IMR-90 (cell line): Measurements from ENCODE around the gene SLC25A15. TPM values are rescaled to one million over a fixed set of nuclear protein-coding genes. Genes with fewer than 3 reads are reported as not detected.

ENCODE experiments used
- ATAC-seq: fragments of 200-7000 bp; cut with Tn5 transposase; 2 replicates; pipeline ENCODE4 v1.9.1; 2020; ENCODE audit warnings: low read depth, mild to moderate bottlenecking, moderate library complexity
- BruUV-seq: library from RNA; stranded (reverse); fragments of 400-500 nt; replicated peaks from 2 replicates; lab custom pipeline; 2021; lab: Mats Ljungman, UMichigan
- CTCF ChIA-PET: fragments of 300-600 bp; formaldehyde crosslinking; extraction: SDS; loops from one replicate; lab custom pipeline; 2021; ENCODE audit warnings: antibody characterized with exemption; lab: Yijun Ruan, JAX
- POLR2A ChIA-PET: fragments of 300-600 bp; sonication (Branson Sonifier 250); formaldehyde crosslinking; loops from one replicate; lab custom pipeline; 2022; ENCODE audit warnings: antibody characterized with exemption; ENCODE audit not compliant: unreplicated experiment; lab: Charles Lee
- DNase-seq: peaks from one replicate; pipeline ENCODE4 v3.0.0; 2013
- H2AFZ ChIP-seq: replicated peaks from 2 replicates; pipeline ENCODE3; 2013; ENCODE audit warnings: low read length, mild to moderate bottlenecking; ENCODE audit not compliant: poor library complexity
- H2AK5ac ChIP-seq: 2 replicates; pipeline ENCODE4 v1.6.1; 2013; ENCODE audit warnings: low read depth, low read length, inconsistent platforms
- H2AK9ac ChIP-seq: replicated peaks from 2 replicates; pipeline ENCODE3; 2013; ENCODE audit warnings: mild to moderate bottlenecking, low read depth, low read length, moderate library complexity; ENCODE audit not compliant: poor library complexity
- H2BK120ac ChIP-seq: 2 replicates; pipeline ENCODE4 v1.6.1; 2013; ENCODE audit warnings: low read depth, low read length, inconsistent platforms
- H2BK15ac ChIP-seq: 3 replicates; pipeline ENCODE4 v1.6.1; 2013; ENCODE audit warnings: low read depth, low read length, inconsistent platforms
- H2BK20ac ChIP-seq: 2 replicates; pipeline ENCODE4 v1.6.1; 2013; ENCODE audit warnings: low read depth, mild to moderate bottlenecking, inconsistent platforms, low read length, moderate library complexity
- H2BK5ac ChIP-seq: 2 replicates; pipeline ENCODE4 v1.6.1; 2013; ENCODE audit warnings: mild to moderate bottlenecking, low read depth, low read length, inconsistent platforms; ENCODE audit not compliant: poor library complexity, severe bottlenecking
- H3K14ac ChIP-seq: replicated peaks from 2 replicates; pipeline ENCODE4 v1.6.1; 2013; ENCODE audit warnings: low read depth, low read length, inconsistent platforms
- H3K18ac ChIP-seq: 2 replicates; pipeline ENCODE4 v1.6.1; 2013; ENCODE audit warnings: low read depth, low read length, control low read depth
- H3K23ac ChIP-seq: 2 replicates; pipeline ENCODE4 v1.6.1; 2013; ENCODE audit warnings: low read depth, low read length, inconsistent platforms
- H3K27ac ChIP-seq: 2 replicates; pipeline ENCODE4 v1.5.1; 2013; ENCODE audit warnings: mild to moderate bottlenecking, control low read depth, low read length; ENCODE audit not compliant: insufficient read depth
- H3K27me3 ChIP-seq: 2 replicates; pipeline ENCODE4 v1.6.1; 2013; ENCODE audit warnings: low read length; ENCODE audit not compliant: control insufficient read depth, insufficient read depth
- H3K36me3 ChIP-seq: 2 replicates; pipeline ENCODE4 v1.6.1; 2013; ENCODE audit warnings: low read length, mixed read lengths; ENCODE audit not compliant: control insufficient read depth, insufficient read depth
- H3K4ac ChIP-seq: 2 replicates; pipeline ENCODE4 v1.6.1; 2013; ENCODE audit warnings: low read depth, low read length, inconsistent platforms
- H3K4me1 ChIP-seq: 2 replicates; pipeline ENCODE4 v1.6.1; 2013; ENCODE audit warnings: low read length, mixed read lengths; ENCODE audit not compliant: control insufficient read depth, insufficient read depth
- H3K4me2 ChIP-seq: 2 replicates; pipeline ENCODE4 v1.6.1; 2013; ENCODE audit warnings: low read depth, mild to moderate bottlenecking, control low read depth, low read length, moderate library complexity
- H3K4me3 ChIP-seq: 2 replicates; pipeline ENCODE4 v1.5.1; 2013; ENCODE audit warnings: low read depth, mild to moderate bottlenecking, control low read depth, low read length, moderate library complexity; ENCODE audit not compliant: insufficient read depth
- H3K56ac ChIP-seq: 2 replicates; pipeline ENCODE4 v1.6.1; 2013; ENCODE audit warnings: low read length, inconsistent platforms; ENCODE audit not compliant: insufficient read depth; ENCODE audit errors: extremely low read depth
- H3K79me1 ChIP-seq, 2 experiments: 2 replicates each; pipeline ENCODE4 v1.6.1; 2013; ENCODE audit warnings: low read length in 2 of 2, inconsistent platforms in 1 of 2, low read depth in 1 of 2
- H3K9ac ChIP-seq: 2 replicates; pipeline ENCODE4 v1.6.1; 2013; ENCODE audit warnings: low read depth, low read length, control low read depth
- H3K9me1 ChIP-seq: 2 replicates; pipeline ENCODE4 v1.6.1; 2013; ENCODE audit warnings: low read length, inconsistent platforms; ENCODE audit not compliant: insufficient read depth
- H3K9me3 ChIP-seq: 2 replicates; pipeline ENCODE4 v1.6.1; 2013; ENCODE audit warnings: low read length; ENCODE audit not compliant: control insufficient read depth, insufficient read depth
- H4K20me1 ChIP-seq: 2 replicates; pipeline ENCODE4 v1.6.1; 2013; ENCODE audit warnings: low read length, inconsistent platforms; ENCODE audit not compliant: insufficient read depth
- H4K5ac ChIP-seq: 2 replicates; pipeline ENCODE4 v1.6.1; 2013; ENCODE audit warnings: mild to moderate bottlenecking, low read depth, low read length, control low read depth
- H4K8ac ChIP-seq, 2 experiments: 2 replicates each; pipeline ENCODE4 v1.6.1; 2013; ENCODE audit warnings: low read depth in 2 of 2, low read length in 2 of 2, control low read depth in 1 of 2, inconsistent platforms in 1 of 2
- H4K91ac ChIP-seq: 2 replicates; pipeline ENCODE4 v1.6.1; 2013; ENCODE audit warnings: low read depth, low read length, inconsistent platforms; ENCODE audit not compliant: insufficient read depth
- BHLHE40 ChIP-seq: fragments of 150-350 bp; IDR thresholded peaks from 2 replicates; pipeline ENCODE4 v1.6.1; 2016; ENCODE audit warnings: mild to moderate bottlenecking, low read depth, low read length
- CTCF ChIP-seq: conservative IDR thresholded peaks from 2 replicates; pipeline ENCODE4 v1.5.1; 2012; ENCODE audit warnings: mild to moderate bottlenecking, low read depth, low read length, improper control_type of control experiment
- NFE2L2 ChIP-seq: fragments of 150-350 bp; IDR thresholded peaks from 2 replicates; pipeline ENCODE4 v1.6.1; 2016; ENCODE audit warnings: low read depth, mild to moderate bottlenecking, low read length
- RAD21 ChIP-seq: IDR thresholded peaks from 2 replicates; pipeline ENCODE4 v1.6.1; 2012; ENCODE audit warnings: low read length, improper control_type of control experiment
- RCOR1 ChIP-seq: IDR thresholded peaks from 2 replicates; pipeline ENCODE4 v1.6.1; 2012; ENCODE audit warnings: mild to moderate bottlenecking, low read length, improper control_type of control experiment; ENCODE audit not compliant: insufficient replicate concordance
- SMC3 ChIP-seq: fragments of 150-350 bp; IDR thresholded peaks from 2 replicates; pipeline ENCODE4 v1.6.1; 2016; ENCODE audit warnings: low read depth, mild to moderate bottlenecking, antibody characterized with exemption, low read length, moderate library complexity
- WGBS, 2 experiments: methylation state at CpG; one replicate each; pipeline versions ENCODE4 v1.1.5 to v1.1.7; 2013; ENCODE audit warnings: missing lambda C conversion rate in 2 of 2; ENCODE audit not compliant: insufficient read length in 1 of 2; ENCODE audit errors: extremely low coverage in 2 of 2; 5-methylcytosine and 5-hydroxymethylcytosine counted together
- dilution Hi-C: fragments of 300-500 bp; cut with HindIII; formaldehyde crosslinking; loops from one replicate; pipeline ENCODE4 v1.14.3; 2018; ENCODE audit warnings: low sequenced_read_pairs; ENCODE audit not compliant: unreplicated experiment
- in situ Hi-C: fragments of 300-500 bp; cut with MboI; formaldehyde crosslinking; loops from 3 replicates; pipeline ENCODE4 v1.14.3; 2019; ENCODE audit warnings: low sequenced_read_pairs, inconsistent platforms, mixed read lengths
- intact Hi-C: fragments of 100-400 bp; cut with micrococcal nuclease; formaldehyde crosslinking; loops from 2 replicates; pipeline ENCODE4 v1.10.0; 2022
- polyA plus RNA-seq, 3 experiments: library from polyadenylated mRNA; depleted of rRNA; stranded (reverse); fragments of >200 nt; gene quantifications; 2 replicates each; pipeline ENCODE4 v1.2.3, GENCODE V29; 2012; ENCODE audit warnings: low replicate concordance in 1 of 3
- total RNA-seq: library from RNA; depleted of rRNA; stranded (reverse); fragments of >200 nt; gene quantifications from 2 replicates; pipeline ENCODE4 v1.2.3, GENCODE V29; 2012

Gene SLC25A15
- total and polyA plus RNA-seq, 2 of the 4 experiments (the other 2 are of a cell fraction): 5.4 to 13.3 TPM

- H3K36me3 ChIP-seq: peaks cover 14% of the 10 kb centered on the region
- TF ChIP-seq RAD21 (peak; percentile 50), SMC3 (peak; percentile 36; the same call in 1 of the 2 replicates), RCOR1 (no peak), BHLHE40 (no peak), NFE2L2 (no peak), CTCF (peak; percentile 62)
- whole genome bisulfite sequencing, 2 experiments: 57% methylated on average over 1 of the region's 7 CpGs; no CpG with 5 or more reads in 1 of the 2 experiments
These were observed 24.4 kb downstream of the SLC25A15 start for GRCh38 chr13:40813667-40814454.

More at GRCh38 chr13:40813667-40814454, 24.4 kb downstream of the SLC25A15 start:
- H2BK15ac ChIP-seq: no peak overlapping the region
- H2AFZ ChIP-seq: peak overlapping the region; percentile 65
- dilution Hi-C loops (no loop called here), in situ Hi-C loops (no loop called here), intact Hi-C loops (no loop called here)
- H3K4ac ChIP-seq: no peak overlapping the region
- ChIA-PET POLR2A (no interaction called here), CTCF (interaction anchor here (0.6 to 1.6 kb wide), 4 partner anchors 24 to 37 kb away, joined by 3 to 8 read pairs (median 4); partner anchors contain the start of gene SLC25A15)
- no peaks in the 10 kb centered on the region for H3K79me1 ChIP-seq
- no peak overlapping the region for H3K23ac ChIP-seq
- no peak overlapping the region for H3K4me2 ChIP-seq
- no peak overlapping the region for H4K5ac ChIP-seq
- H2AK9ac ChIP-seq: peak overlapping the region; percentile 23
- H3K14ac ChIP-seq: no peak overlapping the region
- H2BK120ac ChIP-seq: no peak overlapping the region
- no peaks in the 10 kb centered on the region for H3K9me1 ChIP-seq
- H3K56ac ChIP-seq: no peak overlapping the region
- H4K20me1 ChIP-seq: no peaks in the 10 kb centered on the region
- peaks cover 2% of the 10 kb centered on the region; the same call in 1 of the 2 replicates for H3K4me1 ChIP-seq
- no peak overlapping the region for H4K91ac ChIP-seq
- no peak overlapping the region for H3K27ac ChIP-seq
- H2AK5ac ChIP-seq: no peak overlapping the region; the same call in 1 of the 2 replicates
- no peak overlapping the region for H3K4me3 ChIP-seq
- no TSS peak for BruUV-seq
- no peak overlapping the region for H2BK5ac ChIP-seq
- ATAC-seq: peak; percentile 85
- H4K8ac ChIP-seq: no peak overlapping the region
- H3K18ac ChIP-seq: no peak overlapping the region
- no peaks in the 10 kb centered on the region for H3K27me3 ChIP-seq
- H3K9me3 ChIP-seq: no peaks in the 10 kb centered on the region
- peak; percentile 34 for DNase-seq
- no peak overlapping the region for H3K9ac ChIP-seq
- H2BK20ac ChIP-seq: no peak overlapping the region
